ENCODE results near the gene AK8. TPM values are rescaled to one million over a fixed set of nuclear protein-coding genes. Genes with fewer than 3 reads are reported as not detected.

AK8 gene
- total and polyA plus RNA-seq, 9 of the 15 experiments (the other 6 are each of a cell fraction or from before 2014, with no cell fraction given): 0.06 to 0.37 TPM; not detected in 7

GRCh38 chr9:132694144-132694543, 183.9 kb downstream of the AK8 start:
- ATAC-seq (peak; percentile 57), DNase-seq (ENCODE audit: extremely low read depth in 1 of 4, low spot score in 3 of 4) (peak in 3 of 4 experiments; percentile 27 to 28 (median 27)), FAIRE-seq (peak; percentile 51)
- 19% methylated on average over 2 of the region's 2 CpGs for WGBS (ENCODE audit: insufficient coverage, low coverage, missing lambda C conversion rate)
- no peaks in the 10 kb centered on the region for H4K20me1 ChIP-seq (replicated peaks; ENCODE audit: control insufficient read depth, insufficient read depth, low read length)
- ChIA-PET POLR2A (interaction anchor here (0.5 to 1.2 kb wide), 3 partner anchors 15 to 44 kb away, joined by 3 to 4 read pairs (median 3); no protein-coding TSS in a partner anchor), CTCF (ENCODE audit: low intra/inter-chr PET ratio) (interaction anchor here (0.6 to 1.4 kb wide), 2 partner anchors 106 to 207 kb away, joined by 3 to 8 read pairs; no protein-coding TSS in a partner anchor)
- peaks cover 25% of the 10 kb centered on the region for H3K36me3 ChIP-seq (ENCODE audit: control insufficient read depth, insufficient read depth, low read length)
- no peak overlapping the region for H3K4me3 ChIP-seq
- H3K9me3 ChIP-seq (replicated peaks; ENCODE audit: control insufficient read depth, insufficient read depth, low read depth, low read length): peaks cover 4% of the 10 kb centered on the region; the same call in 1 of the 2 replicates
- BruUV-seq (replicated peaks): no TSS peak
- no peak overlapping the region for H2AFZ ChIP-seq (ENCODE audit: low read depth, low read length)
- no peak overlapping the region for H3K9ac ChIP-seq (ENCODE audit: insufficient read depth in 1 of 2, low read depth in 2 of 2, low read length in 2 of 2)
- H3K4me1 ChIP-seq (replicated peaks in 1 of 2; ENCODE audit: control insufficient read depth in 2 of 2, insufficient read depth in 2 of 2, low read length in 2 of 2): no peaks in the 10 kb centered on the region
- in situ Hi-C loops (cut with MboI) (no loop called here), intact Hi-C loops (cut with micrococcal nuclease) (loop anchor here (10.0 kb wide), 1 partner anchor 101 kb away; no protein-coding TSS in a partner anchor)
- H3K27me3 ChIP-seq (ENCODE audit: control insufficient read depth in 2 of 2, insufficient read depth in 2 of 2, low read length in 2 of 2): no peaks in the 10 kb centered on the region
- H3K27ac ChIP-seq (ENCODE audit: extremely low read depth, low read depth, low read length): no peak overlapping the region
- H3K79me2 ChIP-seq (ENCODE audit: control insufficient read depth, insufficient read depth, low read length): no peaks in the 10 kb centered on the region
- H3K4me2 ChIP-seq (ENCODE audit: insufficient read depth, low read length): no peak overlapping the region
- H3K9me1 ChIP-seq (ENCODE audit: control insufficient read depth, insufficient read depth, low read length): no peaks in the 10 kb centered on the region
- TF ChIP-seq TEAD1 (CRISPR knock-in tag; IDR thresholded peaks at IDR 0.05) (no peak), ILK (tag; IDR thresholded peaks at IDR 0.05; ENCODE audit: borderline replicate concordance, low read depth) (no peak), MCM5 (IDR thresholded peaks at IDR 0.05; ENCODE audit: low read depth) (no peak), SMC3 (conservative IDR thresholded peaks at IDR 0.05; ENCODE audit: insufficient read depth, low read depth, low read length) (no peak), TRIM24 (IDR thresholded peaks at IDR 0.05) (0 out of 4 replicates have a peak, but pooled peaks have one; percentile 9 to 31), ZC3H8 (IDR thresholded peaks at IDR 0.05) (no peak), CTCF (IDR thresholded peaks at IDR 0.05 in 2 of 3, conservative IDR thresholded peaks at IDR 0.05 in 1 of 3; ENCODE audit: insufficient read depth in 2 of 3, low read depth in 1 of 3, low read length in 3 of 3) (peak; percentile 5 to 31 (median 21); a peak in 2 of 6 replicates), ELF1 (tag; IDR thresholded peaks at IDR 0.05) (no peak), HDAC6 (IDR thresholded peaks at IDR 0.05; ENCODE audit: low read depth, low read length) (no peak), ZBTB49 (CRISPR knock-in tag; IDR thresholded peaks at IDR 0.05; ENCODE audit: borderline replicate concordance) (no peak), HINFP (tag; conservative IDR thresholded peaks at IDR 0.05; ENCODE audit: low read depth) (no peak), TRIM28 (IDR thresholded peaks at IDR 0.05) (peak; percentile 64; the same call in 1 of the 2 replicates), ZKSCAN8 (CRISPR knock-in tag; IDR thresholded peaks at IDR 0.05) (no peak), CREM (IDR thresholded peaks at IDR 0.05; ENCODE audit: low read depth) (peak; percentile 32; the same call in 1 of the 2 replicates), ZFP91 (CRISPR knock-in tag; IDR thresholded peaks at IDR 0.05) (no peak), ZNF140 (CRISPR knock-in tag; IDR thresholded peaks at IDR 0.05) (no peak)

All from K562 (cell line).